Upper lobe of left lung (tissue), 6 donors: Measurements from ENCODE around the gene SH3RF1. TPM values are rescaled to one million over a fixed set of nuclear protein-coding genes. Genes with fewer than 3 reads are reported as not detected.
A peak's percentile ranks its signal among the peaks of the same experiment; 100 is the strongest.
"Not testable (repeated sequence)": the region's sequence is repeated elsewhere in the genome, so short reads cannot be mapped to it uniquely, and the experiment has no call there.

Source experiments
- ATAC-seq, 2 donors: fragments of 200-7000 bp; cut with Tn5 transposase; one replicate each; pipeline ENCODE4 v1.9.1; 2022; ENCODE audit warnings: mild to moderate bottlenecking in 2 of 2, moderate library complexity in 2 of 2; ENCODE audit not compliant: low FRiP score in 2 of 2
- DNase-seq, 2 donors: peaks; one replicate each; pipeline ENCODE4 v3.0.0-alpha.2; 2019 to 2020
- H3K27ac ChIP-seq, 4 donors: fragments of 200-600 bp; sonication (generic); one replicate each; pipeline ENCODE4 v1.5.1; 2016 to 2019
- H3K27me3 ChIP-seq, 4 donors: fragments of 200-600 bp; sonication (generic); one replicate each; pipeline ENCODE4 v1.5.1; 2017 to 2019
- H3K36me3 ChIP-seq, 4 donors: fragments of 200-600 bp; sonication (generic); one replicate each; pipeline ENCODE4 v1.5.1; 2016 to 2019
- H3K4me1 ChIP-seq, 4 donors: fragments of 200-600 bp; sonication (generic); one replicate each; pipeline ENCODE4 v1.5.1; 2018 to 2019
- H3K4me3 ChIP-seq, 4 donors: fragments of 200-600 bp; sonication (generic); one replicate each; pipeline ENCODE4 v1.5.1; 2017 to 2019; ENCODE audit warnings: mild to moderate bottlenecking in 2 of 4, moderate library complexity in 1 of 4
- H3K9me3 ChIP-seq, 4 donors: fragments of 200-600 bp; sonication (generic); one replicate each; pipeline ENCODE4 v1.5.1; 2018 to 2019
- CTCF ChIP-seq, 6 experiments: fragments of 450-650 bp in 4 of 6; fragments of 200-600 bp in 2 of 6; sonication (generic) in 2 of 6; IDR thresholded peaks; one replicate each; pipeline ENCODE4 v1.5.1; 2016 to 2019; ENCODE audit warnings: antibody characterized with exemption in 6 of 6
- EP300 ChIP-seq, 4 donors: sonication (generic); formaldehyde crosslinking; IDR thresholded peaks; one replicate each; pipeline ENCODE4 v1.5.1; 2017; ENCODE audit warnings: antibody characterized with exemption in 4 of 4, control low read depth in 2 of 4
- POLR2A ChIP-seq, 4 donors: fragments of 450-650 bp; IDR thresholded peaks; one replicate each; pipeline ENCODE4 v1.5.1; 2016 to 2017; ENCODE audit warnings: antibody characterized with exemption in 4 of 4, mild to moderate bottlenecking in 2 of 4
- POLR2AphosphoS5 ChIP-seq, 2 donors: sonication (generic); formaldehyde crosslinking; IDR thresholded peaks; one replicate each; pipeline ENCODE4 v1.5.1; 2017; ENCODE audit warnings: antibody characterized with exemption in 2 of 2
- WGBS, 2 donors: methylation state at CpG; one replicate each; pipeline ENCODE4 v1.1.5; 2017 to 2018; 5-methylcytosine and 5-hydroxymethylcytosine counted together
- total RNA-seq, 6 donors: library from RNA; depleted of rRNA in 4 of 6; stranded (reverse); fragments of >200 nt in 4 of 6; gene quantifications; one replicate each; pipeline versions ENCODE4 v1.1.0 to v1.2.1, GENCODE V29; 2016 to 2021
- donor health status: DM: no; HTN: no; CAD: no; lungs with moderate emphysema.
- donor health status: DM: no; HTN: yes; CAD: no; lungs with severe emphysema.

The SH3RF1 gene
- total RNA-seq, 6 donors from 2014 or later: 27.1 to 38.7 (median 34.3) TPM

- no peak for TF ChIP-seq EP300 (IDR thresholded peaks at IDR 0.05)
- no peak for TF ChIP-seq CTCF (IDR thresholded peaks at IDR 0.05)
- TF ChIP-seq POLR2AphosphoS5 (IDR thresholded peaks at IDR 0.05): no peak
- no peak for TF ChIP-seq POLR2A (IDR thresholded peaks at IDR 0.05)
- H3K4me1 ChIP-seq: peaks cover 25 to 31% (median 28%) of the 10 kb centered on the region in 4 donors
- no peak overlapping the region for H3K4me3 ChIP-seq
- H3K9me3 ChIP-seq: no peaks in the 10 kb centered on the region
- WGBS, 2 donors: 42 to 48% methylated on average over 2 of the region's 2 CpGs
- H3K27ac ChIP-seq: peak overlapping the region in 1 of 4 donors; percentile 20
- DNase-seq: no peak
- no peaks in the 10 kb centered on the region for H3K27me3 ChIP-seq
- ATAC-seq: no peak
- H3K36me3 ChIP-seq: no peaks in the 10 kb centered on the region
These were observed 87.2 kb downstream of the SH3RF1 start for GRCh38 chr4:169183581-169183980.

- Histone ChIP-seq H3K9me3 (no peaks in the 10 kb centered on the region), H3K27me3 (no peaks in the 10 kb centered on the region), H3K36me3 (no peaks in the 10 kb centered on the region), H3K4me3 (peak overlapping the region in 1 of 4 donors; percentile 17), H3K4me1 (peaks cover 17 to 20% (median 20%) of the 10 kb centered on the region in 4 donors), H3K27ac (peak overlapping the region in 3 of 4 donors; percentile 38 to 63 (median 47))
- TF ChIP-seq POLR2AphosphoS5 (IDR thresholded peaks at IDR 0.05): no peak
- TF ChIP-seq POLR2A (IDR thresholded peaks at IDR 0.05): no peak
- TF ChIP-seq EP300 (IDR thresholded peaks at IDR 0.05): no peak
- TF ChIP-seq CTCF (IDR thresholded peaks at IDR 0.05): no peak
- ATAC-seq: peak; percentile 49 to 56
- 45 to 46% methylated on average over 13 of the region's 13 CpGs for WGBS, 2 donors
- no peak for DNase-seq
These were observed 90.9 kb downstream of the SH3RF1 start for GRCh38 chr4:169179609-169180521.

- H3K27me3 ChIP-seq, H3K4me3 ChIP-seq, H3K9me3 ChIP-seq, DNase-seq, ATAC-seq, H3K27ac ChIP-seq, H3K36me3 ChIP-seq: not testable (repeated sequence)
- WGBS, 2 donors: 90 to 94% methylated on average over 4 of the region's 4 CpGs
- H3K4me1 ChIP-seq: peaks cover 1 to 12% (median 6%) of the 10 kb centered on the region in 4 donors
These were observed 92.7 kb downstream of the SH3RF1 start for GRCh38 chr4:169178092-169178491.

GRCh38 chr4:169175476-169175875 is 95.3 kb downstream of the SH3RF1 start:
- DNase-seq: no peak
- H3K36me3 ChIP-seq: no peaks in the 10 kb centered on the region
- no peak overlapping the region for H3K27ac ChIP-seq
- TF ChIP-seq POLR2AphosphoS5 (IDR thresholded peaks at IDR 0.05): no peak
- TF ChIP-seq EP300 (IDR thresholded peaks at IDR 0.05): no peak
- TF ChIP-seq CTCF (IDR thresholded peaks at IDR 0.05): no peak
- no peak for TF ChIP-seq POLR2A (IDR thresholded peaks at IDR 0.05)
- peaks cover 3 to 17% (median 9%) of the 10 kb centered on the region in 4 donors for H3K4me1 ChIP-seq
- 62 to 71% methylated on average over 3 of the region's 3 CpGs for WGBS, 2 donors
- no peaks in the 10 kb centered on the region for H3K9me3 ChIP-seq
- no peak overlapping the region for H3K4me3 ChIP-seq
- no peaks in the 10 kb centered on the region for H3K27me3 ChIP-seq
- ATAC-seq: no peak

- Histone ChIP-seq H3K36me3 (no peaks in the 10 kb centered on the region), H3K27me3 (no peaks in the 10 kb centered on the region), H3K27ac (no peak overlapping the region), H3K4me3 (no peak overlapping the region), H3K4me1 (peaks cover 3 to 17% (median 9%) of the 10 kb centered on the region in 4 donors), H3K9me3 (no peaks in the 10 kb centered on the region)
- TF ChIP-seq CTCF (IDR thresholded peaks at IDR 0.05) (no peak), EP300 (IDR thresholded peaks at IDR 0.05) (no peak), POLR2AphosphoS5 (IDR thresholded peaks at IDR 0.05) (no peak), POLR2A (IDR thresholded peaks at IDR 0.05) (no peak)
- DNase-seq: no peak
- 92 to 93% methylated on average over 4 of the region's 4 CpGs for WGBS, 2 donors
- ATAC-seq: no peak
These were observed 95.7 kb downstream of the SH3RF1 start for GRCh38 chr4:169175035-169175434.
